CD4-positive, alpha-beta memory T cell (primary cell): ENCODE results near the gene PHC1. TPM values are rescaled to one million over a fixed set of nuclear protein-coding genes. Genes with fewer than 3 reads are reported as not detected.

Experiments used
- CTCF ChIA-PET: fragments of 350-600 bp; sonication (Branson Sonifier 250); formaldehyde crosslinking; loops from one replicate; lab custom pipeline; 2021; ENCODE audit warnings: inconsistent platforms; ENCODE audit not compliant: partially characterized antibody; lab: Charles Lee
- POLR2A ChIA-PET: fragments of 350-600 bp; sonication (Branson Sonifier 250); formaldehyde crosslinking; loops from one replicate; lab custom pipeline; 2021; ENCODE audit not compliant: partially characterized antibody; lab: Charles Lee
- DNase-seq, 5 donors: peaks; one replicate each; pipeline versions ENCODE4 v3.0.0 to v3.0.0-alpha.2; 2020 to 2022; ENCODE audit warnings: mixed read lengths in 1 of 5
- H3K27ac ChIP-seq: one replicate; pipeline ENCODE4 v1.7.0; 2013; ENCODE audit warnings: low read depth, low read length
- H3K27me3 ChIP-seq: 2 replicates; pipeline ENCODE4 v1.7.0; 2013; ENCODE audit warnings: mild to moderate bottlenecking, low read length, moderate library complexity; ENCODE audit not compliant: insufficient read depth
- H3K36me3 ChIP-seq: 2 replicates; pipeline ENCODE4 v1.7.0; 2013; ENCODE audit warnings: mild to moderate bottlenecking, low read length, moderate library complexity; ENCODE audit not compliant: insufficient read depth
- H3K4me1 ChIP-seq: 2 replicates; pipeline ENCODE4 v1.7.0; 2013; ENCODE audit warnings: mild to moderate bottlenecking, low read length, moderate library complexity; ENCODE audit not compliant: insufficient read depth
- H3K4me3 ChIP-seq, 2 donors: one replicate each; pipeline ENCODE4 v1.7.0; 2013; ENCODE audit warnings: low read length in 2 of 2, mild to moderate bottlenecking in 1 of 2
- H3K9me3 ChIP-seq, 2 donors: one replicate each; pipeline ENCODE4 v1.7.0; 2013; ENCODE audit warnings: low read length in 2 of 2, control low read depth in 1 of 2; ENCODE audit not compliant: control insufficient read depth in 1 of 2
- H3K27ac Mint-ChIP-seq, 7 donors: one replicate each; pipeline ENCODE4 v1.8.0; 2020 to 2021; ENCODE audit warnings: mixed read lengths in 7 of 7, mild to moderate bottlenecking in 6 of 7, inconsistent platforms in 3 of 7, moderate library complexity in 3 of 7
- H3K27me3 Mint-ChIP-seq, 2 donors: one replicate each; pipeline ENCODE4 v1.8.0; 2020 to 2021; ENCODE audit warnings: mixed read lengths in 2 of 2
- H3K36me3 Mint-ChIP-seq, 2 donors: one replicate each; pipeline ENCODE4 v1.8.0; 2020 to 2021; ENCODE audit warnings: mixed read lengths in 2 of 2, inconsistent platforms in 1 of 2, mild to moderate bottlenecking in 1 of 2
- H3K4me1 Mint-ChIP-seq, 4 donors: one replicate each; pipeline ENCODE4 v1.8.0; 2020 to 2021; ENCODE audit warnings: mixed read lengths in 4 of 4, mild to moderate bottlenecking in 1 of 4
- H3K4me3 Mint-ChIP-seq, 8 donors: one replicate each; pipeline ENCODE4 v1.8.0; 2020 to 2021; ENCODE audit warnings: mixed read lengths in 8 of 8, mild to moderate bottlenecking in 7 of 8, moderate library complexity in 6 of 8, inconsistent platforms in 3 of 8
- H3K9me3 Mint-ChIP-seq, 8 donors: one replicate each; pipeline ENCODE4 v1.8.0; 2020 to 2021; ENCODE audit warnings: mixed read lengths in 8 of 8, mild to moderate bottlenecking in 5 of 8, inconsistent platforms in 3 of 8, moderate library complexity in 1 of 8
- intact Hi-C: fragments of 100-400 bp; cut with micrococcal nuclease; formaldehyde crosslinking; loops from one replicate; pipeline ENCODE4 v1.15.1; 2023
- polyA plus RNA-seq, 2 donors: library from polyadenylated mRNA; unstranded; fragments of 300-500 nt; fragmentation: Illumina TruSeq; gene quantifications; one replicate each; pipeline ENCODE4 v1.2.3, GENCODE V29; 2021
- total RNA-seq, 2 experiments: library from RNA; stranded (reverse); gene quantifications; one replicate each; pipeline ENCODE4 v1.2.3, GENCODE V29; 2021

PHC1 gene
- total and polyA plus RNA-seq, 4 experiments from 2014 or later: 22.3 to 52.8 (median 40.2) TPM

DNA sequence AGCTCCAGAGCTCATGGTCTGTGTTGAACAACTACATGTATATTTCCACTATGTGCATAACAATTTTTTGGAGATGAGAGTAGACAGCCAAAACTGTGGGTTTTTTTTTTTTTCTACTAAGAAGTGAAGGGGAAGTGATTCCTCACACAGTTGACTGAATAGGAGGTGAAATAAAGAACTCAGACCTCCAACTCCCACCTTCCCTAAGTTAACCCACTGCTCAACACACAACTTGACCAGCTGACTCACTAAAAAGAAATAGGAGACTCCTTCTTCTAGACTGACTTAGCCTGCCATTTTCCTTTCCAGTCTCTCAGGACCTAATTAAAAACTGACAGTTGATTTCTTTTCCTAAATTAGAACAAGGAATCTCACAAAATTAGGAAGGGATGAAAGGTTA is 33.4 kb downstream of the PHC1 start:
- ChIA-PET CTCF (interaction anchor here (0.7 to 13.9 kb wide), 6 partner anchors 11 to 98 kb away, joined by 3 to 561 read pairs (median 13); partner anchors contain the start of gene PHC1), POLR2A (interaction anchor here (1.2 to 10.1 kb wide), 5 partner anchors 10 to 102 kb away, joined by 3 to 492 read pairs (median 9); partner anchors contain the start of gene PHC1)
- no peaks in the 10 kb centered on the region for H3K27me3 Mint-ChIP-seq
- no peak for DNase-seq
- peaks cover 0 to 2% (median 0%) of the 10 kb centered on the region in 8 donors for H3K9me3 Mint-ChIP-seq
- H3K4me3 Mint-ChIP-seq: peak overlapping the region in 7 of 8 donors; percentile 57 to 97 (median 75)
- Histone ChIP-seq H3K4me1 (peaks cover 47% of the 10 kb centered on the region), H3K27ac (peak overlapping the region; percentile 96), H3K36me3 (peaks cover 29% of the 10 kb centered on the region), H3K4me3 (peak overlapping the region in 1 of 2 donors; percentile 17), H3K27me3 (no peaks in the 10 kb centered on the region), H3K9me3 (no peaks in the 10 kb centered on the region)
- H3K27ac Mint-ChIP-seq: peak overlapping the region in 5 of 7 donors; percentile 84 to 99 (median 91)
- intact Hi-C loops: loop anchor here (2.0 kb wide), 1 partner anchor 251 kb away; the partner anchor contains the start of gene RIMKLB
- H3K4me1 Mint-ChIP-seq: peaks cover 38 to 65% (median 50%) of the 10 kb centered on the region in 4 donors
- peaks cover 9 to 62% of the 10 kb centered on the region in 2 donors for H3K36me3 Mint-ChIP-seq

DNA sequence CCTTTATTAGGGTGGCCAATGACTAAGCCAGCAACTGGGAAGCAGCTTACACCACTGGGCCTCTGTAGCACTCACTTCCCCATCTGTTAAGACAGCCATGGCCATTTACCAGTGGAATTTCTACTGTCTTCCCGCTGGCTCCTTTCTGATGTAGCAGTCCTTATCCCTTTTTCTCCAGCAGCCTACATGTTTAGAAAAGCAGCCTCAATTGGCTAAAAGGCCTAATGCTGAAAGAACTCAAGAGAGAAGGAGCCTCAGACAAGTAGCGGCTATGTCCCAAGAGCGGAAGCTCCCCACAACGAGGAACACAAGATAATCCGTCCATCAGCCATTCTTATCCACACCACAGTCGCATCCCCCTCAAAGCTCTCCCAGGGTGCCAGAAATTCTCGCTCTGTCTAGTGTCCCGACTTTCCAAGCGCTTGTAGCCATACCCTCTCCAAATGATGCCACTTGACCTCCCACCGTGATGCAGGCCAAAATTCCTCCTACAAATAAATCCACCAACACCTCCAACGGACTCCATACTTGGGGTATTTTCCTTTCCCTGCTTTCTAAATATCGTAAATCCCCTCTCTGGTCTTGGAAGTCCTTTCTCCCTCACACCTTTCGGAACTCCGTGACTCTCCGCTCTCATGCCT is 34.5 kb downstream of the PHC1 start:
- Mint-ChIP-seq H3K4me1 (peaks cover 46 to 76% (median 58%) of the 10 kb centered on the region in 4 donors), H3K36me3 (peaks cover 5 to 52% of the 10 kb centered on the region in 2 donors), H3K4me3 (peak overlapping the region; percentile 86 to 97 (median 96)), H3K27ac (peak overlapping the region; percentile 87 to 99 (median 95)), H3K27me3 (no peaks in the 10 kb centered on the region), H3K9me3 (peaks cover 0 to 6% (median 0%) of the 10 kb centered on the region in 8 donors)
- peaks cover 19% of the 10 kb centered on the region for H3K36me3 ChIP-seq
- H3K27me3 ChIP-seq: no peaks in the 10 kb centered on the region
- no peaks in the 10 kb centered on the region for H3K9me3 ChIP-seq
- POLR2A ChIA-PET: interaction anchor here (0.8 to 10.1 kb wide), 20 partner anchors 10 to 304 kb away, joined by 3 to 492 read pairs (median 14); partner anchors contain the start of genes PHC1 and RIMKLB
- peak overlapping the region; percentile 96 for H3K27ac ChIP-seq
- H3K4me1 ChIP-seq: peaks cover 58% of the 10 kb centered on the region
- no peak for DNase-seq
- H3K4me3 ChIP-seq: peak overlapping the region; percentile 96 to 99
- intact Hi-C loops: loop anchor here (1.0 to 2.0 kb wide), 2 partner anchors 35 to 252 kb away; partner anchors contain the start of genes PHC1 and RIMKLB
- CTCF ChIA-PET: interaction anchor here (0.8 to 13.9 kb wide), 14 partner anchors 10 to 404 kb away, joined by 3 to 561 read pairs (median 12); partner anchors contain the start of gene PHC1

DNA sequence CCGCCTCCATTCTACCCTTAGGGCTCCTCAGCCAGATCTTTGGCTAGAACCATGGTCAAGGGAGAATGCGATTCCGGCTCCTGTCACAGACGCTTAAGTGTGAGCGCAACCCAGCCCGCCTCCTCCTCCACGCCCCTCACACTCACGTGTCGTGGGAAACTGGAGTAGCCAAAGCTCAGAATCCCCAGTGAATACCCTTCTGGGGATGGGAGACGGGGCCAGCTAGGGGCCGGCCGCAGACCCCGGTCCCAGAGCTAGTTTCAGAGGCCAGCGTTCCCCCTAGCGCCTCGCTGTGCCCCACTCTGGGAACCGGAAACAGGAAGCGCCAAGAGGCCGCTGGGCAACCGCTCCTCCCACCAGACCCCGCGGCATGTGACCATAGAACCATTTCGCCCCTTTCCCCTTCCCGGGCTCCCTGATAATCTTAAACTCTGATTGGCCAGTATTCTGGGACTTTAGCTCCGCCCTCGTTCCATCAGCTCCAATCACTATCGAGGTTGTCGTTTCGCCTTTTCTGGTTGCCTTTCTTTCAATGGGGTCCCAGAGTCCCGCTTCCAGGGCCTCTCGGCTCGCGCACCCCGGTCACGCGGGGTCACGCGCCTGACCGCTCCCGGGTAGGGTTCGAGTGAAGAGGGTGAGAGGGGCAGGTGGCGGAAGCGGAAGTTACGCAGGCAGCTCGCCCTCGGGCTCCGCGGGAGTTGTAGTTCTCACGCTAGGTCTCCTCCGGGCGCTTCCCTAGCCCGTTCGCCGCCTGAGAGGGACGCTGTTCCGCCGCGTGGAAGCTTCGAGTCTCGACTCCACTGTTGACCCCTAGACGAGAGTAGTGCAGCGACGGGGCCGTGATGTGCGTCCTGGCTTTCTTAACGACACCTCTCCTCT is 35.3 kb downstream of the PHC1 start, which contains the start of gene M6PR:
Gene M6PR (minus strand): TSS at position 304 of the 879 bp plus-strand sequence. CDS start 3,241 bp downstream, outside the sequence.
- ChIA-PET CTCF (interaction anchor here (0.7 to 13.9 kb wide), 29 partner anchors 11 to 405 kb away, joined by 3 to 561 read pairs (median 5); partner anchors contain the start of gene PHC1), POLR2A (interaction anchor here (0.6 to 10.1 kb wide), 27 partner anchors 11 to 758 kb away, joined by 3 to 492 read pairs (median 10); partner anchors contain the start of genes PHC1 and RIMKLB)
- Histone ChIP-seq H3K36me3 (peaks cover 11% of the 10 kb centered on the region), H3K4me3 (peak within 1 kb of the TSS; percentile 96 to 99), H3K27me3 (no peaks in the 10 kb centered on the region), H3K4me1 (peaks cover 64% of the 10 kb centered on the region), H3K27ac (peak within 1 kb of the TSS; percentile 96), H3K9me3 (no peaks in the 10 kb centered on the region)
- Mint-ChIP-seq H3K4me1 (peaks cover 51 to 84% (median 65%) of the 10 kb centered on the region in 4 donors), H3K27ac (peak within 1 kb of the TSS; percentile 87 to 99 (median 95)), H3K9me3 (peaks cover 0 to 6% (median 0%) of the 10 kb centered on the region in 8 donors), H3K27me3 (no peaks in the 10 kb centered on the region), H3K36me3 (peaks cover 4 to 46% of the 10 kb centered on the region in 2 donors), H3K4me3 (peak within 1 kb of the TSS; percentile 86 to 97 (median 96))
- intact Hi-C loops: loop anchor here (1.0 to 5.0 kb wide), 8 partner anchors 35 to 305 kb away; partner anchors contain the start of genes KLRG1, PHC1 and RIMKLB
- DNase-seq: peak; percentile 89 to 92 (median 91)

DNA sequence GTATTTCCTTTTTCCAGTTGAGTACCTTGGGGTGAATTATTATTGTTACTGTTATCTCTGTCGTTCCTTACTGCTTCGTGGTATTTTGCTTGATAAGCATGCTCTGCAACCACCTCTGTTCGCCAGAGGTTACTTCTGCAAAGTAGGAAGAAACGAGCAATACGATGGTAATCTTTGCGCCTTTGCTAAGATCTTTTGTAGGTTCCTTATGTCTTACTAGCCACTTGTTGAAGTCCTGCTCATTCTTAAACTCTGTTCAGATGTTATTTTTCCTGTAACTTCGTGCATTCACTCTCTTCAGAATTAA is 35.9 kb downstream of the PHC1 start:
- Mint-ChIP-seq H3K4me3 (peak overlapping the region; percentile 86 to 97 (median 96)), H3K4me1 (peaks cover 49 to 87% (median 64%) of the 10 kb centered on the region in 4 donors), H3K27ac (peak overlapping the region; percentile 87 to 99 (median 95)), H3K27me3 (no peaks in the 10 kb centered on the region), H3K36me3 (peaks cover 2 to 40% of the 10 kb centered on the region in 2 donors), H3K9me3 (peaks cover 0 to 6% (median 0%) of the 10 kb centered on the region in 8 donors)
- Histone ChIP-seq H3K4me1 (peaks cover 70% of the 10 kb centered on the region), H3K27ac (peak overlapping the region; percentile 96), H3K36me3 (peaks cover 7% of the 10 kb centered on the region), H3K9me3 (no peaks in the 10 kb centered on the region), H3K4me3 (peak overlapping the region; percentile 96 to 99), H3K27me3 (no peaks in the 10 kb centered on the region)
- intact Hi-C loops: loop anchor here (1.0 to 5.0 kb wide), 6 partner anchors 39 to 305 kb away; partner anchors contain the start of gene KLRG1
- ChIA-PET POLR2A (interaction anchor here (0.5 to 10.1 kb wide), 27 partner anchors 11 to 758 kb away, joined by 3 to 492 read pairs (median 11); partner anchors contain the start of genes PHC1 and RIMKLB), CTCF (interaction anchor here (0.6 to 13.9 kb wide), 32 partner anchors 9 to 406 kb away, joined by 3 to 561 read pairs (median 5); partner anchors contain the start of genes KLRG1 and PHC1)
- no peak for DNase-seq

DNA sequence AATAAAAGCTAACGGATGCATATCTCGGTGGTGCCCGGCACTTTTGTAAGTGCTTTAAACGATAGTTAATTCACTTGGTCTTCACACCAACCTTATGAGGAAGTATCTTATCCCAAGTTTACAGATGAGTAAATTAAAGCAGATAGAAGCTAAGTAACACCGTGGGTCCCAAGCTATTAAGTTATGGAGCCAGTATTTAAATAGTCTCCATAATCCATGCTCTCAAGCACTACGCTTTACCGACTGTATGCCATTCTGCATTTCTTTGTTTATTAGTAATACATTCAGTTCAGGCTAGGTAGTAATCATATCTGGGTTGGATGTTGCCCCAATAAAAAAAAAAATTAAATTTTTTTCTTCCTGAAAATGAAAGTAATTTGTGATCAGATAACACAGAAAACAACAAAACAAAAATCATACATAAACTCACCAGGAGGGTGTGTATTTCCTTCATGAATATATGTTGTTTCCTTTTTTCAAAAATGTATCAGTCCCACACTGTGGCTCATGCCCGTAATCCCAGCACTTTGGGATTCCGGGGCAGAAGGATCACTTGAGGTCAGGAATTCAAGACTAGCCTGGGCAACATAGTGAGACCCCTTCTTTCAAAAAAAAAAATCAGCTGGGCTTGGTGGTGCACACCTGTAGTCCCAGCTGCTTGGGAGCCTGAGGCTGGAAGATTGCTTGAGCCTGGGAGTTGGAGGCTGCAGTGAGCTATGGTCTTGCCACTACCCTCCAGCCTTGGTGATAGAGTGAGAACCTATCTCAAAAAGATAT is 36.6 kb downstream of the PHC1 start:
- ChIA-PET CTCF (interaction anchor here (0.6 to 13.9 kb wide), 25 partner anchors 9 to 407 kb away, joined by 3 to 561 read pairs (median 6); partner anchors contain the start of genes KLRG1 and PHC1), POLR2A (interaction anchor here (0.5 to 10.1 kb wide), 25 partner anchors 11 to 306 kb away, joined by 3 to 492 read pairs (median 13); partner anchors contain the start of genes PHC1 and RIMKLB)
- peaks cover 47 to 93% (median 65%) of the 10 kb centered on the region in 4 donors for H3K4me1 Mint-ChIP-seq
- H3K27me3 Mint-ChIP-seq: no peaks in the 10 kb centered on the region
- H3K36me3 Mint-ChIP-seq: peaks cover 0 to 33% of the 10 kb centered on the region in 2 donors
- Histone ChIP-seq H3K27me3 (no peaks in the 10 kb centered on the region), H3K4me1 (peaks cover 77% of the 10 kb centered on the region), H3K9me3 (no peaks in the 10 kb centered on the region), H3K27ac (peak overlapping the region; percentile 96), H3K4me3 (peak overlapping the region; percentile 96 to 99), H3K36me3 (peaks cover 2% of the 10 kb centered on the region)
- peak overlapping the region; percentile 87 to 99 (median 95) for H3K27ac Mint-ChIP-seq
- H3K4me3 Mint-ChIP-seq: peak overlapping the region; percentile 86 to 97 (median 96)
- peaks cover 0 to 6% (median 0%) of the 10 kb centered on the region in 8 donors for H3K9me3 Mint-ChIP-seq
- intact Hi-C loops: loop anchor here (1.0 to 5.0 kb wide), 7 partner anchors 38 to 306 kb away; partner anchors contain the start of gene KLRG1
- peak in 4 of 5 donors; percentile 65 to 79 (median 69) for DNase-seq
